ENCODE results near the gene STK17B.

- no peak for TF ChIP-seq TP53 (CRISPR knock-in tag; IDR thresholded peaks at IDR 0.05)
- TF ChIP-seq, protein P1, sequence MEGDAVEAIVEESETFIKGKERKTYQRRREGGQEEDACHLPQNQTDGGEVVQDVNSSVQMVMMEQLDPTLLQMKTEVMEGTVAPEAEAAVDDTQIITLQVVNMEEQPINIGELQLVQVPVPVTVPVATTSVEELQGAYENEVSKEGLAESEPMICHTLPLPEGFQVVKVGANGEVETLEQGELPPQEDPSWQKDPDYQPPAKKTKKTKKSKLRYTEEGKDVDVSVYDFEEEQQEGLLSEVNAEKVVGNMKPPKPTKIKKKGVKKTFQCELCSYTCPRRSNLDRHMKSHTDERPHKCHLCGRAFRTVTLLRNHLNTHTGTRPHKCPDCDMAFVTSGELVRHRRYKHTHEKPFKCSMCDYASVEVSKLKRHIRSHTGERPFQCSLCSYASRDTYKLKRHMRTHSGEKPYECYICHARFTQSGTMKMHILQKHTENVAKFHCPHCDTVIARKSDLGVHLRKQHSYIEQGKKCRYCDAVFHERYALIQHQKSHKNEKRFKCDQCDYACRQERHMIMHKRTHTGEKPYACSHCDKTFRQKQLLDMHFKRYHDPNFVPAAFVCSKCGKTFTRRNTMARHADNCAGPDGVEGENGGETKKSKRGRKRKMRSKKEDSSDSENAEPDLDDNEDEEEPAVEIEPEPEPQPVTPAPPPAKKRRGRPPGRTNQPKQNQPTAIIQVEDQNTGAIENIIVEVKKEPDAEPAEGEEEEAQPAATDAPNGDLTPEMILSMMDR (IDR thresholded peaks at IDR 0.05): no peak
- TF ChIP-seq, protein P2, sequence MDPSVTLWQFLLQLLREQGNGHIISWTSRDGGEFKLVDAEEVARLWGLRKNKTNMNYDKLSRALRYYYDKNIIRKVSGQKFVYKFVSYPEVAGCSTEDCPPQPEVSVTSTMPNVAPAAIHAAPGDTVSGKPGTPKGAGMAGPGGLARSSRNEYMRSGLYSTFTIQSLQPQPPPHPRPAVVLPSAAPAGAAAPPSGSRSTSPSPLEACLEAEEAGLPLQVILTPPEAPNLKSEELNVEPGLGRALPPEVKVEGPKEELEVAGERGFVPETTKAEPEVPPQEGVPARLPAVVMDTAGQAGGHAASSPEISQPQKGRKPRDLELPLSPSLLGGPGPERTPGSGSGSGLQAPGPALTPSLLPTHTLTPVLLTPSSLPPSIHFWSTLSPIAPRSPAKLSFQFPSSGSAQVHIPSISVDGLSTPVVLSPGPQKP (IDR thresholded peaks at IDR 0.05; ENCODE audit: low read depth, low read length): no peak
These were observed 3.2 kb downstream of the STK17B start for GRCh38 chr2:196168181-196168580.

All from A549 (cell line).